ENCODE measurements around the gene CCDC146.

GRCh38 chr7:77339726-77340125 lies 217.3 kb downstream of the CCDC146 start:
- TF ChIP-seq CTCF (IDR thresholded peaks at IDR 0.05): no peak
- TF ChIP-seq POLR2A (IDR thresholded peaks at IDR 0.05): no peak
- no peak for TF ChIP-seq POLR2AphosphoS5 (IDR thresholded peaks at IDR 0.05)
